SJCRH30 (cell line): ENCODE data around the gene INF2. TPM values are rescaled to one million over a fixed set of nuclear protein-coding genes. Genes with fewer than 3 reads are reported as not detected.
A peak's percentile ranks its signal among the peaks of the same experiment; 100 is the strongest.
"Not testable (repeated sequence)": the region's sequence is repeated elsewhere in the genome, so short reads cannot be mapped to it uniquely, and the experiment has no call there.

Experiments
- DNase-seq, 2 experiments: peaks; one replicate each; pipeline ENCODE4 v3.0.0-alpha.2; 2015 to 2020
- H3K27ac ChIP-seq: fragments of 250-450 bp; sonication (Bioruptor Pico); 2 replicates; pipeline ENCODE4 v1.5.1; 2020; ENCODE audit warnings: mild to moderate bottlenecking, moderate library complexity
- H3K27me3 ChIP-seq: fragments of 250-450 bp; sonication (Bioruptor Pico); 2 replicates; pipeline ENCODE4 v1.5.1; 2020; ENCODE audit warnings: mild to moderate bottlenecking, moderate library complexity
- H3K36me3 ChIP-seq: fragments of 250-450 bp; sonication (Bioruptor Pico); 2 replicates; pipeline ENCODE4 v1.5.1; 2020; ENCODE audit warnings: mild to moderate bottlenecking, moderate library complexity
- H3K4me1 ChIP-seq: fragments of 250-450 bp; sonication (Bioruptor Pico); 2 replicates; pipeline ENCODE4 v1.5.1; 2020; ENCODE audit warnings: mild to moderate bottlenecking, moderate library complexity
- H3K4me3 ChIP-seq: fragments of 250-450 bp; sonication (Bioruptor Pico); 2 replicates; pipeline ENCODE4 v1.5.1; 2020; ENCODE audit warnings: mild to moderate bottlenecking, moderate library complexity
- H3K9me3 ChIP-seq: fragments of 250-450 bp; sonication (Bioruptor Pico); replicated peaks from 2 replicates; pipeline ENCODE4 v1.5.1; 2020; ENCODE audit warnings: mild to moderate bottlenecking, moderate library complexity
- total RNA-seq: library from RNA; depleted of rRNA; stranded (reverse); fragments of >200 nt; shearing (Covaris generic); gene quantifications from 2 replicates; pipeline ENCODE4 v1.2.3, GENCODE V29; 2014

The INF2 gene
- total RNA-seq, 1 experiment from 2014 or later, result 38.3 TPM

GRCh38 chr14:104652386-104652785, 37.0 kb upstream of the INF2 start:
- Histone ChIP-seq H3K27ac (no peak overlapping the region), H3K4me3 (no peak overlapping the region), H3K27me3 (0 out of 2 replicates have a peak, but pooled peaks cover 5% of the 10 kb centered on the region), H3K9me3 (peaks cover 10% of the 10 kb centered on the region), H3K4me1 (peaks cover 6% of the 10 kb centered on the region; the same call in 1 of the 2 replicates), H3K36me3 (no peaks in the 10 kb centered on the region)
- DNase-seq, result no peak

GRCh38 chr14:104653130-104653920, 36.1 kb upstream of the INF2 start:
- not testable (repeated sequence) for H3K27ac ChIP-seq, H3K4me3 ChIP-seq, H3K36me3 ChIP-seq, DNase-seq, H3K4me1 ChIP-seq, H3K27me3 ChIP-seq
- H3K9me3 ChIP-seq, result peaks cover 10% of the 10 kb centered on the region

GRCh38 chr14:104654119-104654518, 35.3 kb upstream of the INF2 start:
- Histone ChIP-seq H3K36me3 (no peaks in the 10 kb centered on the region), H3K9me3 (peaks cover 10% of the 10 kb centered on the region), H3K27ac (no peak overlapping the region), H3K4me1 (peaks cover 6% of the 10 kb centered on the region; the same call in 1 of the 2 replicates), H3K4me3 (no peak overlapping the region), H3K27me3 (0 out of 2 replicates have a peak, but pooled peaks cover 5% of the 10 kb centered on the region)
- no peak for DNase-seq

GRCh38 chr14:104655128-104655848, 34.1 kb upstream of the INF2 start:
- no peak overlapping the region for H3K27ac ChIP-seq
- H3K9me3 ChIP-seq, result peaks cover 10% of the 10 kb centered on the region
- H3K27me3 ChIP-seq, result 0 out of 2 replicates have a peak, but pooled peaks cover 5% of the 10 kb centered on the region
- no peak overlapping the region for H3K4me3 ChIP-seq
- H3K36me3 ChIP-seq, result no peaks in the 10 kb centered on the region
- DNase-seq, result no peak
- peaks cover 16% of the 10 kb centered on the region; the same call in 1 of the 2 replicates for H3K4me1 ChIP-seq

GRCh38 chr14:104656014-104656714, 33.3 kb upstream of the INF2 start:
- Histone ChIP-seq H3K4me1 (peaks cover 19% of the 10 kb centered on the region; the same call in 1 of the 2 replicates), H3K9me3 (peaks cover 13% of the 10 kb centered on the region)
- peak; percentile 63 for DNase-seq

GRCh38 chr14:104657101-104657524, 32.3 kb upstream of the INF2 start:
- Histone ChIP-seq H3K9me3 (peaks cover 18% of the 10 kb centered on the region), H3K4me1 (peaks cover 19% of the 10 kb centered on the region; the same call in 1 of the 2 replicates), H3K27me3 (0 out of 2 replicates have a peak, but pooled peaks cover 5% of the 10 kb centered on the region), H3K4me3 (no peak overlapping the region), H3K36me3 (no peaks in the 10 kb centered on the region), H3K27ac (no peak overlapping the region)
- no peak for DNase-seq

More at GRCh38 chr14:104656014-104656714, 33.3 kb upstream of the INF2 start:
- Histone ChIP-seq H3K36me3 (no peaks in the 10 kb centered on the region), H3K27ac (no peak overlapping the region), H3K4me3 (no peak overlapping the region), H3K27me3 (0 out of 2 replicates have a peak, but pooled peaks cover 5% of the 10 kb centered on the region)

GRCh38 chr14:104657563-104658324, 31.7 kb upstream of the INF2 start:
- no peak for DNase-seq

GRCh38 chr14:104658325-104658712, 31.1 kb upstream of the INF2 start:
- no peak overlapping the region for H3K27ac ChIP-seq
- peaks cover 14% of the 10 kb centered on the region for H3K9me3 ChIP-seq
- H3K27me3 ChIP-seq, result 0 out of 2 replicates have a peak, but pooled peaks cover 5% of the 10 kb centered on the region
- no peaks in the 10 kb centered on the region for H3K36me3 ChIP-seq
- peaks cover 19% of the 10 kb centered on the region; the same call in 1 of the 2 replicates for H3K4me1 ChIP-seq
- no peak for DNase-seq
- no peak overlapping the region for H3K4me3 ChIP-seq

More at GRCh38 chr14:104657563-104658324, 31.7 kb upstream of the INF2 start:
- Histone ChIP-seq H3K27ac (no peak overlapping the region), H3K9me3 (peaks cover 14% of the 10 kb centered on the region), H3K4me3 (no peak overlapping the region), H3K4me1 (peaks cover 19% of the 10 kb centered on the region; the same call in 1 of the 2 replicates), H3K36me3 (no peaks in the 10 kb centered on the region), H3K27me3 (0 out of 2 replicates have a peak, but pooled peaks cover 5% of the 10 kb centered on the region)

GRCh38 chr14:104659146-104659545, 30.3 kb upstream of the INF2 start:
- Histone ChIP-seq H3K4me1 (peaks cover 19% of the 10 kb centered on the region; the same call in 1 of the 2 replicates), H3K27ac (no peak overlapping the region), H3K27me3 (0 out of 2 replicates have a peak, but pooled peaks cover 5% of the 10 kb centered on the region), H3K36me3 (no peaks in the 10 kb centered on the region), H3K4me3 (no peak overlapping the region), H3K9me3 (peaks cover 8% of the 10 kb centered on the region)
- DNase-seq, result no peak

GRCh38 chr14:104659764-104660523, 29.5 kb upstream of the INF2 start:
- 0 out of 2 replicates have a peak, but pooled peaks cover 5% of the 10 kb centered on the region for H3K27me3 ChIP-seq
- no peak overlapping the region for H3K4me3 ChIP-seq
- peak; percentile 71 to 73 for DNase-seq
- no peaks in the 10 kb centered on the region for H3K36me3 ChIP-seq
- peaks cover 19% of the 10 kb centered on the region; the same call in 1 of the 2 replicates for H3K4me1 ChIP-seq
- peaks cover 8% of the 10 kb centered on the region; the same call in 1 of the 2 replicates for H3K9me3 ChIP-seq
- no peak overlapping the region for H3K27ac ChIP-seq

GRCh38 chr14:104660597-104660996, 28.8 kb upstream of the INF2 start:
- peaks cover 26% of the 10 kb centered on the region for H3K4me1 ChIP-seq
- no peaks in the 10 kb centered on the region for H3K36me3 ChIP-seq
- peaks cover 8% of the 10 kb centered on the region; the same call in 1 of the 2 replicates for H3K9me3 ChIP-seq
- no peak overlapping the region for H3K4me3 ChIP-seq
- H3K27me3 ChIP-seq, result 0 out of 2 replicates have a peak, but pooled peaks cover 5% of the 10 kb centered on the region
- no peak for DNase-seq
- no peak overlapping the region for H3K27ac ChIP-seq

GRCh38 chr14:104661086-104661485, 28.3 kb upstream of the INF2 start:
- 0 out of 2 replicates have a peak, but pooled peaks cover 2% of the 10 kb centered on the region for H3K27me3 ChIP-seq
- H3K4me1 ChIP-seq, result peaks cover 28% of the 10 kb centered on the region
- H3K9me3 ChIP-seq, result peaks cover 8% of the 10 kb centered on the region; the same call in 1 of the 2 replicates
- no peaks in the 10 kb centered on the region for H3K36me3 ChIP-seq
- DNase-seq, result no peak
- H3K27ac ChIP-seq, result no peak overlapping the region
- no peak overlapping the region for H3K4me3 ChIP-seq
